HCT116 (cell line): ENCODE measurements around the gene RANBP6. TPM values are rescaled to one million over a fixed set of nuclear protein-coding genes. Genes with fewer than 3 reads are reported as not detected.
A peak's percentile ranks its signal among the peaks of the same experiment; 100 is the strongest.

ENCODE experiments used
- ATAC-seq: fragments of 200-7000 bp; cut with Tn5 transposase; 2 replicates; pipeline ENCODE4 v1.9.1; 2020; ENCODE audit warnings: mild to moderate bottlenecking, moderate library complexity
- BruUV-seq: library from RNA; stranded (reverse); fragments of 400-500 nt; replicated peaks from 2 replicates; lab custom pipeline; 2021; lab: Mats Ljungman, UMichigan
- CTCF ChIA-PET: fragments of 300-600 bp; sonication (Branson Sonifier 250); formaldehyde crosslinking; loops from one replicate; lab custom pipeline; 2021; ENCODE audit warnings: antibody characterized with exemption; lab: Charles Lee
- POLR2A ChIA-PET: fragments of 300-600, 350-600 bp; sonication (Branson Sonifier 250); formaldehyde crosslinking; loops from one replicate; lab custom pipeline; 2021; ENCODE audit warnings: antibody characterized with exemption; lab: Charles Lee
- RAD21 ChIA-PET, 2 experiments: fragments of 300-600 bp; sonication (Branson Sonifier 250); formaldehyde crosslinking; loops; one replicate each; lab custom pipeline; 2023; ENCODE audit warnings: low total read pairs in 2 of 2; ENCODE audit not compliant: uncharacterized antibody in 2 of 2, unreplicated experiment in 2 of 2, low non-redundant PET in 1 of 2; lab: Charles Lee
- DNase-seq: peaks from one replicate; pipeline ENCODE4 v3.0.0-alpha.2; 2010; ENCODE audit warnings: low read depth, low spot score
- H2AFZ ChIP-seq: fragments of 200-600 bp; shearing (Covaris generic), sonication (generic); 2 replicates; pipeline ENCODE4 v1.6.1; 2017; ENCODE audit warnings: low read depth, mixed run types, mixed read lengths, antibody characterized with exemption, low read length; ENCODE audit not compliant: poor library complexity, severe bottlenecking
- H3K27ac ChIP-seq: 2 replicates; pipeline ENCODE4 v1.5.1; 2012; ENCODE audit warnings: low read depth, low read length
- H3K27me3 ChIP-seq: fragments of 200-600 bp; sonication (generic); 2 replicates; pipeline ENCODE4 v1.6.1; 2016; ENCODE audit warnings: mixed run types, low read length, mixed read lengths; ENCODE audit not compliant: insufficient read depth
- H3K36me3 ChIP-seq, 2 experiments: fragments of 200-500 bp in 1 of 2; fragments of 200-600 bp in 1 of 2; sonication (Bioruptor generic) in 1 of 2; sonication (generic) in 1 of 2; 2 replicates each; pipeline versions ENCODE4 v1.5.1 to v1.6.1; 2014 to 2016; ENCODE audit warnings: low read length in 2 of 2, inconsistent platforms in 1 of 2, mixed read lengths in 1 of 2, mixed run types in 1 of 2; ENCODE audit not compliant: insufficient read depth in 2 of 2, control insufficient read depth in 1 of 2
- H3K4me1 ChIP-seq, 2 experiments: fragments of 200-600 bp in 1 of 2; sonication (generic) in 1 of 2; 2 replicates each; pipeline versions ENCODE4 v1.5.1 to v1.6.1; 2012 to 2017; ENCODE audit warnings: low read length in 2 of 2, inconsistent platforms in 1 of 2, mild to moderate bottlenecking in 1 of 2, mixed read lengths in 1 of 2, mixed run types in 1 of 2, moderate library complexity in 1 of 2; ENCODE audit not compliant: insufficient read depth in 2 of 2, control insufficient read depth in 1 of 2
- H3K4me2 ChIP-seq: fragments of 200-600 bp; sonication (generic); 2 replicates; pipeline ENCODE4 v1.6.1; 2017; ENCODE audit warnings: mixed run types, low read length, mixed read lengths
- H3K4me3 ChIP-seq, 2 experiments: fragments of 200-600 bp in 1 of 2; sonication (generic) in 1 of 2; replicated peaks in 1 of 2; 2 replicates each; pipeline ENCODE4 v1.5.1; 2011 to 2016; ENCODE audit warnings: low read length in 2 of 2, control low read depth in 1 of 2, low read depth in 1 of 2, mild to moderate bottlenecking in 1 of 2, mixed read lengths in 1 of 2, mixed run types in 1 of 2
- H3K79me2 ChIP-seq: fragments of 200-600 bp; sonication (generic); 2 replicates; pipeline ENCODE4 v1.6.1; 2017; ENCODE audit warnings: mild to moderate bottlenecking, mixed run types, low read length, moderate library complexity, mixed read lengths; ENCODE audit not compliant: insufficient read depth
- H3K9ac ChIP-seq: fragments of 200-600 bp; sonication (generic); 2 replicates; pipeline ENCODE4 v1.6.1; 2016; ENCODE audit warnings: low read length, mixed read lengths
- H3K9me2 ChIP-seq: fragments of 200-600 bp; sonication (generic), shearing (Covaris generic); 2 replicates; pipeline ENCODE4 v1.6.1; 2017; ENCODE audit warnings: mixed run types, mild to moderate bottlenecking, moderate library complexity; ENCODE audit not compliant: insufficient read depth
- H3K9me3 ChIP-seq, 2 experiments: fragments of 200-500 bp in 1 of 2; fragments of 200-600 bp in 1 of 2; sonication (Bioruptor generic) in 1 of 2; sonication (generic) in 1 of 2; 2 replicates each; pipeline ENCODE4 v1.6.1; 2014 to 2017; ENCODE audit warnings: low read length in 2 of 2, mixed read lengths in 2 of 2, inconsistent platforms in 1 of 2, low read depth in 1 of 2, mild to moderate bottlenecking in 1 of 2, mixed run types in 1 of 2, moderate library complexity in 1 of 2; ENCODE audit not compliant: control insufficient read depth in 1 of 2, insufficient read depth in 1 of 2
- H4K20me1 ChIP-seq: fragments of 200-600 bp; sonication (generic), shearing (Covaris generic); 2 replicates; pipeline ENCODE4 v1.6.1; 2017; ENCODE audit warnings: mixed run types, mild to moderate bottlenecking, moderate library complexity; ENCODE audit not compliant: insufficient read depth
- CEBPB ChIP-seq: IDR thresholded peaks from 2 replicates; pipeline ENCODE4 v1.6.1; 2012; ENCODE audit warnings: low read depth
- EGR1 ChIP-seq: IDR thresholded peaks from 2 replicates; pipeline ENCODE4 v1.6.1; 2012; ENCODE audit warnings: low read depth
- POLR2A ChIP-seq: IDR thresholded peaks from 2 replicates; pipeline ENCODE4 v1.7.0; 2011; ENCODE audit warnings: borderline replicate concordance; ENCODE audit not compliant: insufficient read depth, insufficient read length; ENCODE audit errors: extremely low read depth
- POLR2AphosphoS5 ChIP-seq: IDR thresholded peaks from 2 replicates; pipeline ENCODE4 v1.6.1; 2011; ENCODE audit warnings: mild to moderate bottlenecking, low read depth, low read length, moderate library complexity
- SIN3A ChIP-seq: IDR thresholded peaks from 2 replicates; pipeline ENCODE4 v1.6.1; 2012; ENCODE audit warnings: low read depth
- SRF ChIP-seq: IDR thresholded peaks from 2 replicates; pipeline ENCODE4 v1.6.1; 2012; ENCODE audit warnings: low read depth
- ZFX ChIP-seq: fragments of 450-650 bp; IDR thresholded peaks from 2 replicates; pipeline ENCODE4 v1.6.1; 2017
- intact Hi-C: fragments of 100-400 bp; cut with micrococcal nuclease; formaldehyde crosslinking; loops from 2 replicates; pipeline ENCODE4 v1.10.0; 2022
- total RNA-seq: library from RNA; stranded (reverse); gene quantifications from one replicate; pipeline ENCODE4 v1.2.1, GENCODE V29; 2021; ENCODE audit not compliant: unreplicated experiment
- TF ChIP-seq, protein P1 (sequence below): IDR thresholded peaks from 2 replicates; pipeline ENCODE4 v1.6.1; 2012

The RANBP6 gene
- total RNA-seq, 1 experiment from 2014 or later = 12.7 TPM

DNA sequence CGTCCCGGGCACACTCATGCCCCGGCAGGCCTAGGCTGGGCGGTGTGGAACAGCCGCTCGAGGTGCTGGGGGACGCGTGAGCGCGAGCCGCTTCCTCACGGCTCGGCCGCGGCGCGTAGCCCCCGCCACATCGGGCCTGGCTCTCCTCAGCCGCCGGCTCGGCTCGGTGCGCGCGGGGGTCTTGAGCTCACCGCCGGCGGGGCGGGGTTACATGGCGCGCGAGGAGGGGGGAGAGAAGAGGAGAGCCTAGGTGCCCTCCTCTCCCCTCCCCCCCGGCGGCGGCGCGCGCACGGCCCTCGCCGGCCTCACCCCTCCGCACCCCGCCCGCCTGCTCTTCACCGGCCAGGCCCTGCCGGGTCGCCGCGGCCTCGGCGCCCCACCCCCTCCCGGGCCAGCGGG, 7.7 kb downstream of the RANBP6 start:
- peak overlapping the region; percentile 70 to 79 for H3K4me3 ChIP-seq
- ATAC-seq (peak; percentile 75), DNase-seq (peak; percentile 27)
- RAD21 ChIA-PET = interaction anchor here in 1 of 2 experiments (0.9 kb wide), 1 partner anchor 128 kb away, joined by 3 read pairs; no protein-coding TSS in a partner anchor
- H2AFZ ChIP-seq = no peak overlapping the region
- no peaks in the 10 kb centered on the region for H3K9me3 ChIP-seq
- no peaks in the 10 kb centered on the region for H3K27me3 ChIP-seq
- peak overlapping the region; percentile 88 for H3K4me2 ChIP-seq
- TF ChIP-seq ZFX = peak; percentile 66
- TF ChIP-seq SIN3A = no peak
- no peak for TF ChIP-seq CEBPB
- peak; percentile 30; the same call in 1 of the 2 replicates for TF ChIP-seq POLR2AphosphoS5
- peak; percentile 21 for TF ChIP-seq POLR2A
- peak overlapping the region; percentile 72 for H3K9ac ChIP-seq
- intact Hi-C loops = loop anchor here (5.0 kb wide), 1 partner anchor 120 kb away; no protein-coding TSS in a partner anchor
- H3K9me2 ChIP-seq = no peaks in the 10 kb centered on the region
- peaks cover 65% of the 10 kb centered on the region for H3K79me2 ChIP-seq
- H3K27ac ChIP-seq = peak overlapping the region; percentile 85
- CTCF ChIA-PET = interaction anchor here (0.8 to 1.9 kb wide), 6 partner anchors 17 to 298 kb away, joined by 3 to 10 read pairs (median 4); partner anchors contain the start of gene ERMP1
- POLR2A ChIA-PET = interaction anchor here (0.8 to 1.1 kb wide), 6 partner anchors 8 to 73 kb away, joined by 3 to 5 read pairs (median 3); no protein-coding TSS in a partner anchor
- H4K20me1 ChIP-seq = no peaks in the 10 kb centered on the region; the same call in 1 of the 2 replicates
- no TSS peak for BruUV-seq
- H3K36me3 ChIP-seq = peaks cover 0 to 4% of the 10 kb centered on the region in 2 experiments; a peak in 2 of 4 replicates
- peaks cover 13 to 17% of the 10 kb centered on the region in 2 experiments; a peak in 3 of 4 replicates for H3K4me1 ChIP-seq

- Histone ChIP-seq H3K9me2 (no peaks in the 10 kb centered on the region), H3K27ac (peak overlapping the region; percentile 85), H3K36me3 (no peaks in the 10 kb centered on the region; a peak in 1 of 4 replicates), H3K4me1 (peaks cover 13 to 17% of the 10 kb centered on the region in 2 experiments; a peak in 3 of 4 replicates), H3K79me2 (peaks cover 63% of the 10 kb centered on the region), H2AFZ (no peak overlapping the region), H3K4me2 (peak overlapping the region; percentile 88), H4K20me1 (no peaks in the 10 kb centered on the region; the same call in 1 of the 2 replicates), H3K4me3 (peak overlapping the region; percentile 70 to 79), H3K27me3 (no peaks in the 10 kb centered on the region), H3K9me3 (no peaks in the 10 kb centered on the region), H3K9ac (peak overlapping the region; percentile 72)
- ATAC-seq (peak; percentile 84), DNase-seq (peak; percentile 72)
- CTCF ChIA-PET = interaction anchor here (1.8 kb wide), 1 partner anchor 47 kb away, joined by 5 read pairs; no protein-coding TSS in a partner anchor
- BruUV-seq = no TSS peak
- intact Hi-C loops = loop anchor here (5.0 kb wide), 1 partner anchor 120 kb away; no protein-coding TSS in a partner anchor
- TF ChIP-seq, protein P1, sequence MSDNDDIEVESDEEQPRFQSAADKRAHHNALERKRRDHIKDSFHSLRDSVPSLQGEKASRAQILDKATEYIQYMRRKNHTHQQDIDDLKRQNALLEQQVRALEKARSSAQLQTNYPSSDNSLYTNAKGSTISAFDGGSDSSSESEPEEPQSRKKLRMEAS = peak; percentile 89
- TF ChIP-seq EGR1 (0 out of 2 replicates have a peak, but pooled peaks have one; percentile 30), SRF (no peak), CEBPB (no peak), SIN3A (peak; percentile 88; the same call in 1 of the 2 replicates)
- RAD21 ChIA-PET = no interaction called here
- POLR2A ChIA-PET = no interaction called here
Observed at GRCh38 chr9:6007058-6007769, 8.2 kb downstream of the RANBP6 start.
